GM23338 (cell line): Measurements from ENCODE around the gene TBC1D32. TPM values are rescaled to one million over a fixed set of nuclear protein-coding genes. Genes with fewer than 3 reads are reported as not detected.

Source experiments
- ATAC-seq: fragments of 200-7000 bp; cut with Tn5 transposase; 3 replicates; pipeline ENCODE4 v1.9.1; 2020
- DNase-seq: peaks from one replicate; pipeline ENCODE4 v3.0.0-alpha.2; 2015; ENCODE audit warnings: low spot score
- H2AFZ ChIP-seq: fragments of 200-600 bp; sonication (generic); 2 replicates; pipeline ENCODE4 v1.8.0; 2016; ENCODE audit warnings: antibody characterized with exemption, mild to moderate bottlenecking, moderate library complexity
- H3F3A ChIP-seq: fragments of 200-600 bp; sonication (generic); replicated peaks from 2 replicates; pipeline ENCODE4 v1.8.0; 2017; ENCODE audit warnings: antibody characterized with exemption, mixed run types, low read depth
- H3K27ac ChIP-seq: fragments of 200-600 bp; sonication (generic); 2 replicates; pipeline ENCODE4 v1.6.1; 2016; ENCODE audit warnings: low read depth
- H3K27me3 ChIP-seq: fragments of 200-600 bp; sonication (generic); 2 replicates; pipeline ENCODE4 v1.8.0; 2016; ENCODE audit warnings: mild to moderate bottlenecking, mixed run types, moderate library complexity; ENCODE audit not compliant: insufficient read depth
- H3K36me3 ChIP-seq: fragments of 200-600 bp; sonication (generic); 2 replicates; pipeline ENCODE4 v1.8.0; 2016; ENCODE audit warnings: mild to moderate bottlenecking; ENCODE audit not compliant: insufficient read depth
- H3K4me1 ChIP-seq: fragments of 200-600 bp; sonication (generic); 2 replicates; pipeline ENCODE4 v1.8.0; 2016; ENCODE audit warnings: mild to moderate bottlenecking, moderate library complexity; ENCODE audit not compliant: insufficient read depth
- H3K4me2 ChIP-seq: fragments of 200-600 bp; sonication (generic); 2 replicates; pipeline ENCODE4 v1.7.1; 2017; ENCODE audit warnings: mixed run types
- H3K4me3 ChIP-seq: fragments of 200-600 bp; sonication (generic); 2 replicates; pipeline ENCODE4 v1.6.1; 2016; ENCODE audit warnings: mixed run types
- H3K79me2 ChIP-seq: fragments of 200-600 bp; sonication (generic); replicated peaks from 2 replicates; pipeline ENCODE4 v1.8.0; 2017; ENCODE audit warnings: mild to moderate bottlenecking; ENCODE audit not compliant: insufficient read depth
- H3K9me2 ChIP-seq: fragments of 200-600 bp; sonication (generic); 2 replicates; pipeline ENCODE4 v1.8.0; 2017; ENCODE audit not compliant: insufficient read depth
- H4K20me1 ChIP-seq: fragments of 200-600 bp; sonication (generic); replicated peaks from 2 replicates; pipeline ENCODE4 v1.8.0; 2017; ENCODE audit warnings: mild to moderate bottlenecking; ENCODE audit not compliant: insufficient read depth
- H3K27ac Mint-ChIP-seq: 2 replicates; pipeline ENCODE4 v1.8.0; 2020; ENCODE audit warnings: inconsistent platforms, mild to moderate bottlenecking, moderate library complexity, mixed read lengths
- H3K27me3 Mint-ChIP-seq: 3 replicates; pipeline ENCODE4 v1.8.0; 2022; ENCODE audit warnings: low read depth, mild to moderate bottlenecking, moderate library complexity, mixed read lengths, inconsistent platforms; ENCODE audit not compliant: insufficient read depth, poor library complexity
- H3K36me3 Mint-ChIP-seq: 3 replicates; pipeline ENCODE4 v1.8.0; 2021; ENCODE audit warnings: low read depth, mild to moderate bottlenecking, inconsistent platforms, moderate library complexity, mixed read lengths
- H3K4me1 Mint-ChIP-seq: 3 replicates; pipeline ENCODE4 v1.8.0; 2020; ENCODE audit warnings: mild to moderate bottlenecking, inconsistent platforms, mixed read lengths
- H3K4me3 Mint-ChIP-seq: 3 replicates; pipeline ENCODE4 v1.8.0; 2021; ENCODE audit warnings: moderate library complexity, mild to moderate bottlenecking, inconsistent platforms, mixed read lengths
- H3K9me3 Mint-ChIP-seq: 3 replicates; pipeline ENCODE4 v1.8.0; 2020; ENCODE audit warnings: moderate library complexity, mild to moderate bottlenecking, inconsistent platforms, mixed read lengths
- CREB1 ChIP-seq: fragments of 250-450 bp; sonication (Bioruptor Pico); IDR thresholded peaks from 2 replicates; pipeline ENCODE4 v1.5.0; 2020; ENCODE audit warnings: low read depth, mild to moderate bottlenecking, moderate library complexity
- ETS1 ChIP-seq: IDR thresholded peaks from 2 replicates; pipeline ENCODE4 v1.6.1; 2016; ENCODE audit warnings: antibody characterized with exemption
- EZH2 ChIP-seq: fragments of 200-600 bp; sonication (generic); IDR thresholded peaks from one replicate; pipeline ENCODE4 v1.8.0; 2017; ENCODE audit warnings: antibody characterized with exemption, mild to moderate bottlenecking, low read depth; ENCODE audit not compliant: unreplicated experiment
- JUNB ChIP-seq: IDR thresholded peaks from one replicate; pipeline ENCODE4 v1.6.1; 2016; ENCODE audit warnings: antibody characterized with exemption; ENCODE audit not compliant: unreplicated experiment
- NANOG ChIP-seq: IDR thresholded peaks from 2 replicates; pipeline ENCODE4 v1.6.1; 2016; ENCODE audit warnings: antibody characterized with exemption, borderline replicate concordance
- POLR2AphosphoS5 ChIP-seq: IDR thresholded peaks from 2 replicates; pipeline ENCODE4 v1.6.1; 2016; ENCODE audit warnings: antibody characterized with exemption, low read depth
- REST ChIP-seq: IDR thresholded peaks from one replicate; pipeline ENCODE4 v1.6.1; 2018; ENCODE audit warnings: antibody characterized with exemption; ENCODE audit not compliant: unreplicated experiment
- STAT1 ChIP-seq: IDR thresholded peaks from one replicate; pipeline ENCODE4 v1.6.1; 2016; ENCODE audit warnings: antibody characterized with exemption; ENCODE audit not compliant: unreplicated experiment
- ZNF114 ChIP-seq: fragments of 250-450 bp; sonication (Bioruptor Pico); IDR thresholded peaks from 2 replicates; pipeline ENCODE4 v1.5.0; 2020; ENCODE audit warnings: mild to moderate bottlenecking, moderate library complexity
- ZNF331 ChIP-seq: fragments of 250-450 bp; sonication (Bioruptor Pico); IDR thresholded peaks from 2 replicates; pipeline ENCODE4 v1.5.0; 2020; ENCODE audit warnings: low read depth, mild to moderate bottlenecking, moderate library complexity
- polyA plus RNA-seq: library from polyadenylated mRNA; unstranded; fragments of >200 nt; fragmentation: Nextera tagmentation; extraction: Ambion mirVana; gene quantifications from 2 replicates; pipeline ENCODE4 v1.2.1, GENCODE V29; 2016
- total RNA-seq: library from RNA; depleted of rRNA; stranded (reverse); fragments of >200 nt; shearing (Covaris generic); gene quantifications from 2 replicates; pipeline ENCODE4 v1.2.3, GENCODE V29; 2014
- TF ChIP-seq, protein P1 (sequence below), 2 experiments: fragments of 200-600 bp in 1 of 2; sonication (generic) in 1 of 2; conservative IDR thresholded peaks; 2 replicates each; pipeline versions ENCODE4 v1.5.1 to v1.6.1; 2016 to 2017; ENCODE audit warnings: antibody characterized with exemption in 2 of 2, low read depth in 2 of 2, mild to moderate bottlenecking in 2 of 2, moderate library complexity in 1 of 2

Gene TBC1D32
- total and polyA plus RNA-seq, 2 experiments from 2014 or later: 8.9 to 10.4 TPM

DNA sequence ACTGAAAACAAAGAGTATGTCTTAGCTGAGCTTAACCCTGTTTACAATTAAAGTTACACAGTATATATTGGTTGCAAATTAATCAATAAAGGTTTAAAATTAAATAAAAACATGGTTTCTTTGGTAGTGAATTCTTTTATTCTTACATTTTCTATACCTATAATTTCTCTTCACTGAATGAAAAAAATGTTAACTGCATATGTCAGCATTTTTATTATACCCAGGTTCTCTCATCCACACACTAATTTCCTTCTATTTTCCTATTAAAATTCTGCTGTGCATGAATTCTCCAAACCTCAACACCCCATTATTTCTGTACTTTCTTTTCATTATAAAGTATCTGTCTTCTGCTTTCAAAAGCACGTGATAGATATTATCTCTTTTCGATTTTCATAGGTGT is 91.9 kb downstream of the TBC1D32 start:
- H3K27ac Mint-ChIP-seq: no peak overlapping the region

DNA sequence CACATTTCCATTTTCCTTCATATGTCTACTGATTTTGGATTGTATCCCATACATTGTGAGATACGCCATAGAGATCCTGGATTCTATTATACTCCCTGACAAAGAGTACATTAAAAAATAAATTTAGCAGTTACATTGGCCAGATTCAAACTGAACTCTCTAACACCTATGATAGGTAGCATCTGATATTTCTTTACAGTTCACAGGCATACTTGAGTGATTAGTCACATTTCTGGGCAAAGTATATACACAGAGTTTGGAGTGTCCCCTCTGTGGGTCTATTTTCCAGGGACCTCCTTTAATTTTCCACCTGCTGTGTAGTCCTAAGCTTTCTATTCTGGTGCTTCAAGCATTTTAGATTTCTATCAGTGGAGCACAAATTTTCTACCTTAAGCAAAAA is 96.4 kb downstream of the TBC1D32 start:
- Mint-ChIP-seq H3K36me3 (peaks cover 11% of the 10 kb centered on the region; the same call in 2 of the 3 replicates), H3K9me3 (no peaks in the 10 kb centered on the region), H3K4me3 (no peak overlapping the region), H3K27ac (no peak overlapping the region), H3K4me1 (peaks cover 8% of the 10 kb centered on the region; the same call in 1 of the 3 replicates), H3K27me3 (no peaks in the 10 kb centered on the region)
- ATAC-seq (no peak), DNase-seq (no peak)
- no peak for TF ChIP-seq CREB1 (CRISPR knock-in tag)
- TF ChIP-seq, protein P1, sequence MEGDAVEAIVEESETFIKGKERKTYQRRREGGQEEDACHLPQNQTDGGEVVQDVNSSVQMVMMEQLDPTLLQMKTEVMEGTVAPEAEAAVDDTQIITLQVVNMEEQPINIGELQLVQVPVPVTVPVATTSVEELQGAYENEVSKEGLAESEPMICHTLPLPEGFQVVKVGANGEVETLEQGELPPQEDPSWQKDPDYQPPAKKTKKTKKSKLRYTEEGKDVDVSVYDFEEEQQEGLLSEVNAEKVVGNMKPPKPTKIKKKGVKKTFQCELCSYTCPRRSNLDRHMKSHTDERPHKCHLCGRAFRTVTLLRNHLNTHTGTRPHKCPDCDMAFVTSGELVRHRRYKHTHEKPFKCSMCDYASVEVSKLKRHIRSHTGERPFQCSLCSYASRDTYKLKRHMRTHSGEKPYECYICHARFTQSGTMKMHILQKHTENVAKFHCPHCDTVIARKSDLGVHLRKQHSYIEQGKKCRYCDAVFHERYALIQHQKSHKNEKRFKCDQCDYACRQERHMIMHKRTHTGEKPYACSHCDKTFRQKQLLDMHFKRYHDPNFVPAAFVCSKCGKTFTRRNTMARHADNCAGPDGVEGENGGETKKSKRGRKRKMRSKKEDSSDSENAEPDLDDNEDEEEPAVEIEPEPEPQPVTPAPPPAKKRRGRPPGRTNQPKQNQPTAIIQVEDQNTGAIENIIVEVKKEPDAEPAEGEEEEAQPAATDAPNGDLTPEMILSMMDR (conservative IDR thresholded peaks at IDR 0.05; ENCODE audit: low read depth in 2 of 2): no peak
- Histone ChIP-seq H2AFZ (no peak overlapping the region), H3K27ac (no peak overlapping the region), H3K4me3 (no peak overlapping the region), H3K27me3 (no peaks in the 10 kb centered on the region), H4K20me1 (no peaks in the 10 kb centered on the region), H3K36me3 (no peaks in the 10 kb centered on the region), H3K79me2 (no peaks in the 10 kb centered on the region), H3K4me1 (peaks cover 4% of the 10 kb centered on the region; the same call in 1 of the 2 replicates), H3K4me2 (no peak overlapping the region), H3K9me2 (no peaks in the 10 kb centered on the region), H3F3A (no peaks in the 10 kb centered on the region)

More for the DNA sequence above, 91.9 kb downstream of the TBC1D32 start:
- H3K4me3 ChIP-seq: no peak overlapping the region
- peaks cover 4% of the 10 kb centered on the region; the same call in 1 of the 2 replicates for H3K4me1 ChIP-seq
- Mint-ChIP-seq H3K27me3 (no peaks in the 10 kb centered on the region), H3K9me3 (no peaks in the 10 kb centered on the region), H3K36me3 (no peaks in the 10 kb centered on the region), H3K4me3 (no peak overlapping the region), H3K4me1 (peaks cover 6% of the 10 kb centered on the region; the same call in 2 of the 3 replicates)
- DNase-seq (no peak), ATAC-seq (no peak)
- H3K9me2 ChIP-seq: no peaks in the 10 kb centered on the region
- H2AFZ ChIP-seq: no peak overlapping the region
- no peaks in the 10 kb centered on the region for H4K20me1 ChIP-seq
- H3K27ac ChIP-seq: no peak overlapping the region
- H3K4me2 ChIP-seq: no peak overlapping the region
- H3K27me3 ChIP-seq: no peaks in the 10 kb centered on the region
- TF ChIP-seq JUNB (no peak), ETS1 (no peak), CREB1 (CRISPR knock-in tag) (no peak)
- H3F3A ChIP-seq: no peaks in the 10 kb centered on the region
- no peaks in the 10 kb centered on the region for H3K36me3 ChIP-seq
- no peaks in the 10 kb centered on the region for H3K79me2 ChIP-seq

- Histone ChIP-seq H3F3A (no peaks in the 10 kb centered on the region), H2AFZ (no peak overlapping the region), H3K4me1 (peaks cover 4% of the 10 kb centered on the region; the same call in 1 of the 2 replicates), H3K36me3 (no peaks in the 10 kb centered on the region), H3K79me2 (no peaks in the 10 kb centered on the region), H3K4me2 (no peak overlapping the region), H4K20me1 (no peaks in the 10 kb centered on the region), H3K9me2 (no peaks in the 10 kb centered on the region), H3K4me3 (no peak overlapping the region), H3K27ac (no peak overlapping the region), H3K27me3 (no peaks in the 10 kb centered on the region)
- peaks cover 8% of the 10 kb centered on the region; the same call in 1 of the 3 replicates for H3K4me1 Mint-ChIP-seq
- ATAC-seq (no peak), DNase-seq (no peak)
- no peak overlapping the region for H3K4me3 Mint-ChIP-seq
- no peaks in the 10 kb centered on the region for H3K27me3 Mint-ChIP-seq
- no peak overlapping the region for H3K27ac Mint-ChIP-seq
- peaks cover 11% of the 10 kb centered on the region; the same call in 2 of the 3 replicates for H3K36me3 Mint-ChIP-seq
- H3K9me3 Mint-ChIP-seq: no peaks in the 10 kb centered on the region
- TF ChIP-seq ZNF331 (no peak), ZNF114 (CRISPR knock-in tag) (no peak), JUNB (no peak), NANOG (no peak), POLR2AphosphoS5 (no peak), EZH2 (no peak), REST (no peak), CREB1 (CRISPR knock-in tag) (no peak), STAT1 (no peak)
- TF ChIP-seq, protein P1 (conservative IDR thresholded peaks at IDR 0.05; ENCODE audit: low read depth in 2 of 2): no peak
Measured at GRCh38 chr6:121236984-121237383, 97.3 kb downstream of the TBC1D32 start.
